HepG2 (cell line): ENCODE measurements around the gene ANKS1B. TPM values are rescaled to one million over a fixed set of nuclear protein-coding genes. Genes with fewer than 3 reads are reported as not detected.

Experiments
- ATAC-seq: fragments of 200-7000 bp; cut with Tn5 transposase; 3 replicates; pipeline ENCODE4 v1.9.1; 2020; ENCODE audit warnings: mild to moderate bottlenecking, moderate library complexity
- BruUV-seq: library from RNA; stranded (reverse); fragments of 400-500 nt; replicated peaks from 2 replicates; lab custom pipeline; 2021; lab: Mats Ljungman, UMichigan
- CTCF ChIA-PET: fragments of 300-600 bp; formaldehyde crosslinking; extraction: SDS; loops from one replicate; lab custom pipeline; 2021; ENCODE audit warnings: low total read pairs, inconsistent platforms, low intra/inter-chr PET ratio; lab: Yijun Ruan, JAX
- POLR2A ChIA-PET: fragments of 350-600 bp; sonication (Branson Sonifier 250); formaldehyde crosslinking; loops from one replicate; lab custom pipeline; 2020; ENCODE audit warnings: antibody characterized with exemption, inconsistent platforms; lab: Yijun Ruan, JAX
- DNase-seq: peaks from one replicate; pipeline ENCODE4 v3.0.0-alpha.2; 2015; ENCODE audit warnings: low spot score
- FAIRE-seq: peaks from 3 replicates; lab custom pipeline; 2011; peaks lifted over from hg19 to GRCh38; lab: Jason Lieb, UNC
- H2AFZ ChIP-seq: one replicate; pipeline ENCODE4 v1.6.1; 2011; ENCODE audit warnings: low read length, inconsistent platforms
- H3K27ac ChIP-seq: fragments of 300-600 bp; 3 replicates; pipeline ENCODE4 v1.8.0; 2011; ENCODE audit warnings: mixed run types, mild to moderate bottlenecking, mixed read lengths, low read length, inconsistent platforms; ENCODE audit not compliant: insufficient read depth; ENCODE audit errors: extremely low read length
- H3K27me3 ChIP-seq, 2 experiments: fragments of 200-600 bp in 1 of 2; 2 replicates in 1 of 2; 3 replicates in 1 of 2; pipeline versions ENCODE4 v1.6.0 to v1.8.0; 2011; ENCODE audit warnings: low read length in 2 of 2, mild to moderate bottlenecking in 2 of 2, moderate library complexity in 2 of 2, inconsistent platforms in 1 of 2; ENCODE audit not compliant: insufficient read depth in 2 of 2, control insufficient read depth in 1 of 2
- H3K36me3 ChIP-seq, 2 experiments: fragments of 200-600 bp in 1 of 2; replicated peaks in 1 of 2; 2 replicates in 1 of 2; 3 replicates in 1 of 2; pipeline versions ENCODE4 v1.5.1 to v1.8.0; 2011; ENCODE audit warnings: low read length in 2 of 2, inconsistent platforms in 1 of 2; ENCODE audit not compliant: insufficient read depth in 2 of 2, control insufficient read depth in 1 of 2
- H3K4me1 ChIP-seq: 2 replicates; pipeline ENCODE4 v1.5.1; 2012; ENCODE audit warnings: low read length, inconsistent platforms; ENCODE audit not compliant: insufficient read depth
- H3K4me2 ChIP-seq: 2 replicates; pipeline ENCODE4 v1.6.0; 2011; ENCODE audit warnings: low read depth, low read length, inconsistent platforms
- H3K4me3 ChIP-seq, 3 experiments: fragments of 200-600 bp in 1 of 3; sonication (generic), shearing (Covaris generic) in 1 of 3; replicated peaks in 1 of 3; 2 replicates each; pipeline ENCODE4 v1.5.1; 2011 to 2016; ENCODE audit warnings: low read length in 3 of 3, inconsistent platforms in 2 of 3, low read depth in 2 of 3, mild to moderate bottlenecking in 2 of 3, control low read depth in 1 of 3, mixed read lengths in 1 of 3; ENCODE audit not compliant: insufficient read depth in 1 of 3
- H3K79me2 ChIP-seq: one replicate; pipeline ENCODE4 v1.6.1; 2011; ENCODE audit warnings: low read length, inconsistent platforms; ENCODE audit not compliant: insufficient read depth
- H3K9ac ChIP-seq: 2 replicates; pipeline ENCODE4 v1.6.0; 2011; ENCODE audit warnings: mild to moderate bottlenecking, low read depth, low read length, inconsistent platforms; ENCODE audit not compliant: insufficient read depth
- H3K9me3 ChIP-seq: 2 replicates; pipeline ENCODE4 v1.5.1; 2012; ENCODE audit warnings: mild to moderate bottlenecking, low read length
- H4K20me1 ChIP-seq: 2 replicates; pipeline ENCODE4 v1.6.0; 2011; ENCODE audit warnings: inconsistent platforms, mild to moderate bottlenecking, low read length, moderate library complexity; ENCODE audit not compliant: insufficient read depth
- ARNTL ChIP-seq: sonication (generic); formaldehyde crosslinking; IDR thresholded peaks from 2 replicates; pipeline ENCODE4 v1.4.0; 2020; ENCODE audit warnings: mild to moderate bottlenecking, missing genetic modification reagents
- CTCF ChIP-seq: sonication (generic); formaldehyde crosslinking; IDR thresholded peaks from 2 replicates; pipeline ENCODE4 v1.5.0; 2020; ENCODE audit warnings: mild to moderate bottlenecking, missing genetic modification reagents, moderate library complexity
- GATAD1 ChIP-seq: IDR thresholded peaks from 2 replicates; pipeline ENCODE4 v1.6.1; 2016; ENCODE audit warnings: missing genetic modification reagents, missing compliant biosample characterization
- GPBP1L1 ChIP-seq: sonication (generic); formaldehyde crosslinking; IDR thresholded peaks from 2 replicates; pipeline ENCODE4 v1.5.0; 2020; ENCODE audit warnings: mild to moderate bottlenecking, missing genetic modification reagents
- KLF6 ChIP-seq: IDR thresholded peaks from 2 replicates; pipeline ENCODE4 v1.8.0; 2016; ENCODE audit warnings: missing biosample characterization, missing genetic modification reagents
- MAF1 ChIP-seq: sonication (generic); formaldehyde crosslinking; IDR thresholded peaks from 2 replicates; pipeline ENCODE4 v1.5.0; 2020; ENCODE audit warnings: missing genetic modification reagents, borderline replicate concordance
- MYNN ChIP-seq: sonication (generic); formaldehyde crosslinking; IDR thresholded peaks from 2 replicates; pipeline ENCODE4 v1.4.0; 2020; ENCODE audit warnings: mild to moderate bottlenecking, low read depth, missing genetic modification reagents
- NFYB ChIP-seq: sonication (generic); formaldehyde crosslinking; IDR thresholded peaks from 2 replicates; pipeline ENCODE4 v1.4.0; 2020; ENCODE audit warnings: missing genetic modification reagents
- NFYC ChIP-seq: IDR thresholded peaks from 2 replicates; pipeline ENCODE4 v1.6.1; 2016; ENCODE audit warnings: missing genetic modification reagents, missing compliant biosample characterization
- RFXANK ChIP-seq: IDR thresholded peaks from 2 replicates; pipeline ENCODE4 v1.6.1; 2016
- SAP130 ChIP-seq: IDR thresholded peaks from 2 replicates; pipeline ENCODE4 v1.6.1; 2016; ENCODE audit warnings: low read depth
- SETDB1 ChIP-seq: sonication (generic); formaldehyde crosslinking; IDR thresholded peaks from 2 replicates; pipeline ENCODE4 v1.5.1; 2020; ENCODE audit warnings: missing genetic modification reagents, mild to moderate bottlenecking, borderline replicate concordance
- STAG1 ChIP-seq: sonication (generic); formaldehyde crosslinking; IDR thresholded peaks from 2 replicates; pipeline ENCODE4 v1.4.0; 2020; ENCODE audit warnings: missing genetic modification reagents
- TEF ChIP-seq: sonication (generic); formaldehyde crosslinking; IDR thresholded peaks from 2 replicates; pipeline ENCODE4 v1.5.0; 2020; ENCODE audit warnings: missing genetic modification reagents
- ZC3H13 ChIP-seq: sonication (generic); formaldehyde crosslinking; IDR thresholded peaks from 2 replicates; pipeline ENCODE4 v1.8.1; 2023; ENCODE audit warnings: mild to moderate bottlenecking, missing genetic modification reagents, moderate library complexity
- ZNF503 ChIP-seq: sonication (generic); formaldehyde crosslinking; IDR thresholded peaks from 2 replicates; pipeline ENCODE4 v1.4.0; 2020; ENCODE audit warnings: missing genetic modification reagents
- ZNF550 ChIP-seq: sonication (generic); formaldehyde crosslinking; IDR thresholded peaks from 2 replicates; pipeline ENCODE4 v1.4.0; 2020; ENCODE audit warnings: mild to moderate bottlenecking, missing genetic modification reagents, borderline replicate concordance
- ZNF564 ChIP-seq: sonication (generic); formaldehyde crosslinking; IDR thresholded peaks from 2 replicates; pipeline ENCODE4 v1.8.1; 2023; ENCODE audit warnings: mild to moderate bottlenecking, missing genetic modification reagents
- ZNF691 ChIP-seq: sonication (generic); formaldehyde crosslinking; IDR thresholded peaks from 2 replicates; pipeline ENCODE4 v1.4.0; 2020; ENCODE audit warnings: missing genetic modification reagents, low read depth, mild to moderate bottlenecking, borderline replicate concordance
- ZNF713 ChIP-seq: sonication (generic); formaldehyde crosslinking; IDR thresholded peaks from 2 replicates; pipeline ENCODE4 v1.4.0; 2020; ENCODE audit warnings: mild to moderate bottlenecking, missing genetic modification reagents
- WGBS: methylation state at CpG from one replicate; pipeline ENCODE4 v1.1.6; 2017; ENCODE audit warnings: low lambda C conversion rate; 5-methylcytosine and 5-hydroxymethylcytosine counted together
- in situ Hi-C: cut with HindIII; loops from 2 replicates; pipeline ENCODE4 v1.10.0; 2017; ENCODE audit warnings: low pct_unique_long_range_greater_than_20kb; ENCODE audit not compliant: extremely low pct_ligation_motif_present
- intact Hi-C: fragments of 100-400 bp; cut with micrococcal nuclease; formaldehyde crosslinking; loops from one replicate; pipeline ENCODE4 v1.10.0; 2022; ENCODE audit not compliant: unreplicated experiment
- polyA plus RNA-seq, 8 experiments: library from polyadenylated mRNA; depleted of rRNA in 3 of 8; stranded (reverse) in 7 of 8; unstranded in 1 of 8; fragments of >200 nt; fragmentation: Illumina TruSeq in 4 of 8; extraction: Trizol in 4 of 8; gene quantifications; 2 replicates each; pipeline versions ENCODE4 v1.2.1 to v1.2.3, GENCODE V29; 2011 to 2016; ENCODE audit warnings: low read depth in 4 of 8, missing spikeins in 1 of 8, mixed read lengths in 1 of 8; ENCODE audit not compliant: insufficient read depth in 1 of 8
- total RNA-seq, 5 experiments: library from RNA; depleted of rRNA; stranded (reverse); fragments of >200 nt; fragmentation: Illumina TruSeq; extraction: Trizol; gene quantifications; 2 replicates each; pipeline ENCODE4 v1.2.3, GENCODE V29; 2016; ENCODE audit warnings: low read depth in 1 of 5

ANKS1B gene
- total and polyA plus RNA-seq, 2 of the 13 experiments (the other 11 are each of a cell fraction or from before 2014, with no cell fraction given): 0.15 TPM; not detected in 1

- TF ChIP-seq ZC3H13: no peak
- no peak for TF ChIP-seq ZNF550
- no peak for TF ChIP-seq KLF6 (CRISPR knock-in tag)
- no peak for TF ChIP-seq MAF1 (CRISPR knock-in tag)
- no peak for TF ChIP-seq MYNN (CRISPR knock-in tag)
These were observed 216.0 kb downstream of the ANKS1B start (continued) for GRCh38 chr12:99768758-99769157.

- Histone ChIP-seq H2AFZ (no peak overlapping the region), H3K4me3 (no peak overlapping the region), H4K20me1 (no peaks in the 10 kb centered on the region), H3K27me3 (no peaks in the 10 kb centered on the region), H3K36me3 (no peaks in the 10 kb centered on the region), H3K4me2 (no peak overlapping the region), H3K9ac (no peak overlapping the region), H3K27ac (no peak overlapping the region), H3K4me1 (no peaks in the 10 kb centered on the region), H3K79me2 (no peaks in the 10 kb centered on the region), H3K9me3 (no peaks in the 10 kb centered on the region)
- no peak for ATAC-seq
- intact Hi-C loops (no loop called here), in situ Hi-C loops (loop anchor here (10.0 to 25.0 kb wide), 2 partner anchors 383 to 731 kb away; no protein-coding TSS in a partner anchor)
- 2% methylated on average over 1 of the region's 1 CpG for WGBS
- ChIA-PET POLR2A (no interaction called here), CTCF (interaction anchor here (2.1 kb wide), 1 partner anchor 725 kb away, joined by 16 read pairs; no protein-coding TSS in a partner anchor)
- no peak for DNase-seq
- FAIRE-seq: no peak
- no TSS peak for BruUV-seq
- TF ChIP-seq ARNTL: no peak
- TF ChIP-seq ZNF713 (CRISPR knock-in tag): no peak
- TF ChIP-seq SETDB1 (CRISPR knock-in tag): no peak
- TF ChIP-seq SAP130 (CRISPR knock-in tag): no peak
- no peak for TF ChIP-seq NFYB (CRISPR knock-in tag)
- TF ChIP-seq GATAD1 (CRISPR knock-in tag): no peak
- no peak for TF ChIP-seq ZNF503 (CRISPR knock-in tag)
- no peak for TF ChIP-seq ZNF691 (CRISPR knock-in tag)
- TF ChIP-seq NFYC (CRISPR knock-in tag): no peak
- no peak for TF ChIP-seq GPBP1L1
- peak; percentile 40 for TF ChIP-seq CTCF (CRISPR knock-in tag)
- no peak for TF ChIP-seq RFXANK
- TF ChIP-seq ZNF564 (CRISPR knock-in tag): no peak
- peak; percentile 53 for TF ChIP-seq STAG1 (CRISPR knock-in tag)
- TF ChIP-seq TEF: 0 out of 2 replicates have a peak, but pooled peaks have one; percentile 40
These were observed 216.9 kb downstream of the ANKS1B start for GRCh38 chr12:99767809-99768208.
